HUES64 (cell line): ENCODE measurements around the gene NOTUM.
"Not testable (repeated sequence)": the region's sequence is repeated elsewhere in the genome, so short reads cannot be mapped to it uniquely, and the experiment has no call there.

Experiments
- H3K27ac ChIP-seq: 2 replicates; pipeline ENCODE4 v1.7.0; 2013; ENCODE audit warnings: low read depth, low read length, inconsistent platforms
- H3K27me3 ChIP-seq: 2 replicates; pipeline ENCODE4 v1.6.1; 2013; ENCODE audit warnings: mild to moderate bottlenecking, low read length; ENCODE audit not compliant: insufficient read depth
- H3K36me3 ChIP-seq: 2 replicates; pipeline ENCODE4 v1.6.1; 2013; ENCODE audit warnings: mild to moderate bottlenecking, low read length; ENCODE audit not compliant: insufficient read depth
- H3K4me1 ChIP-seq: 2 replicates; pipeline ENCODE4 v1.6.1; 2013; ENCODE audit warnings: mild to moderate bottlenecking, low read length, moderate library complexity; ENCODE audit not compliant: insufficient read depth
- H3K4me3 ChIP-seq: 2 replicates; pipeline ENCODE4 v1.5.1; 2013; ENCODE audit warnings: mild to moderate bottlenecking, low read length, moderate library complexity
- H3K9ac ChIP-seq: 2 replicates; pipeline ENCODE4 v1.6.1; 2013; ENCODE audit warnings: mild to moderate bottlenecking, low read depth, low read length
- H3K9me3 ChIP-seq: 2 replicates; pipeline ENCODE4 v1.6.1; 2013; ENCODE audit warnings: low read depth, low read length; ENCODE audit not compliant: insufficient read depth
- WGBS: fragments of 150-250, 120-280 bp; methylation state at CpG from one replicate; pipeline ENCODE4 v1.1.7; 2013; ENCODE audit warnings: missing lambda C conversion rate; 5-methylcytosine and 5-hydroxymethylcytosine counted together

Gene NOTUM

GRCh38 chr17:81984773-81985410 lies 23.9 kb upstream of the NOTUM start:
- no peak overlapping the region for H3K27ac ChIP-seq
- peaks cover 39% of the 10 kb centered on the region for H3K36me3 ChIP-seq
- WGBS = 95% methylated on average over 21 of the region's 21 CpGs
- H3K27me3 ChIP-seq = no peaks in the 10 kb centered on the region
- no peak overlapping the region for H3K4me3 ChIP-seq
- H3K4me1 ChIP-seq = no peaks in the 10 kb centered on the region
- H3K9me3 ChIP-seq = no peaks in the 10 kb centered on the region
- H3K9ac ChIP-seq = no peak overlapping the region

- H3K4me1 ChIP-seq = no peaks in the 10 kb centered on the region
- H3K9me3 ChIP-seq = no peaks in the 10 kb centered on the region
- H3K27ac ChIP-seq = no peak overlapping the region
- no peak overlapping the region for H3K4me3 ChIP-seq
- WGBS = 97% methylated on average over 26 of the region's 26 CpGs
- peaks cover 46% of the 10 kb centered on the region for H3K36me3 ChIP-seq
- no peak overlapping the region for H3K9ac ChIP-seq
- no peaks in the 10 kb centered on the region for H3K27me3 ChIP-seq
These were observed 22.8 kb upstream of the NOTUM start for GRCh38 chr17:81983639-81984373.

- H3K4me1 ChIP-seq = no peaks in the 10 kb centered on the region
- peaks cover 46% of the 10 kb centered on the region for H3K36me3 ChIP-seq
- H3K9ac ChIP-seq = no peak overlapping the region
These were observed 22.1 kb upstream of the NOTUM start for GRCh38 chr17:81983011-81983638.

GRCh38 chr17:81981511-81981910 lies 20.5 kb upstream of the NOTUM start:
- not testable (repeated sequence) for H3K27ac ChIP-seq, H3K27me3 ChIP-seq, H3K4me3 ChIP-seq, H3K4me1 ChIP-seq, H3K9me3 ChIP-seq, H3K9ac ChIP-seq
- 96% methylated on average over 12 of the region's 12 CpGs for WGBS
- H3K36me3 ChIP-seq = peaks cover 41% of the 10 kb centered on the region

More at GRCh38 chr17:81983011-81983638, 22.1 kb upstream of the NOTUM start:
- no peaks in the 10 kb centered on the region for H3K9me3 ChIP-seq
- no peak overlapping the region for H3K27ac ChIP-seq
- no peaks in the 10 kb centered on the region for H3K27me3 ChIP-seq
- 97% methylated on average over 35 of the region's 35 CpGs for WGBS
- no peak overlapping the region for H3K4me3 ChIP-seq

GRCh38 chr17:81980707-81981343 lies 19.8 kb upstream of the NOTUM start:
- WGBS = 94% methylated on average over 9 of the region's 9 CpGs
- Histone ChIP-seq H3K27me3 (peaks cover 14% of the 10 kb centered on the region), H3K4me3 (no peak overlapping the region), H3K36me3 (peaks cover 34% of the 10 kb centered on the region), H3K9ac (no peak overlapping the region), H3K9me3 (no peaks in the 10 kb centered on the region), H3K4me1 (no peaks in the 10 kb centered on the region), H3K27ac (no peak overlapping the region)

GRCh38 chr17:81980122-81980521 lies 19.1 kb upstream of the NOTUM start:
- H3K9me3 ChIP-seq = no peaks in the 10 kb centered on the region
- peaks cover 27% of the 10 kb centered on the region for H3K36me3 ChIP-seq
- 90% methylated on average over 4 of the region's 4 CpGs for WGBS
- H3K9ac ChIP-seq = no peak overlapping the region
- H3K4me3 ChIP-seq = no peak overlapping the region
- H3K27me3 ChIP-seq = peaks cover 20% of the 10 kb centered on the region
- no peak overlapping the region for H3K27ac ChIP-seq
- H3K4me1 ChIP-seq = no peaks in the 10 kb centered on the region

- H3K4me3 ChIP-seq = peak overlapping the region; percentile 73
- H3K36me3 ChIP-seq = peaks cover 13% of the 10 kb centered on the region
- no peaks in the 10 kb centered on the region for H3K9me3 ChIP-seq
- H3K27ac ChIP-seq = no peak overlapping the region
- H3K4me1 ChIP-seq = no peaks in the 10 kb centered on the region
- 0 out of 2 replicates have a peak overlapping the region, but pooled peaks have one; percentile 20 for H3K9ac ChIP-seq
- 92% methylated on average over 27 of the region's 27 CpGs for WGBS
- H3K27me3 ChIP-seq = peaks cover 27% of the 10 kb centered on the region
These were observed 17.7 kb upstream of the NOTUM start for GRCh38 chr17:81978524-81979298.

- under 1% methylated on average over 76 of the region's 76 CpGs for WGBS
- peaks cover 3% of the 10 kb centered on the region; the same call in 1 of the 2 replicates for H3K9me3 ChIP-seq
- H3K36me3 ChIP-seq = peaks cover 12% of the 10 kb centered on the region
- peak within 1 kb of the TSS; percentile 96 for H3K9ac ChIP-seq
- H3K4me1 ChIP-seq = no peaks in the 10 kb centered on the region
- H3K27ac ChIP-seq = peak within 1 kb of the TSS; percentile 97
- H3K27me3 ChIP-seq = peaks cover 27% of the 10 kb centered on the region
- peak within 1 kb of the TSS; percentile 73 for H3K4me3 ChIP-seq
These were observed 16.3 kb upstream of the NOTUM start, which contains the start of gene ASPSCR1 for GRCh38 chr17:81977211-81977808. ASPSCR1 (plus strand) TSS chr17:81977629; CDS start chr17:81977647, 18 bp downstream.

- H3K9me3 ChIP-seq = peaks cover 3% of the 10 kb centered on the region; the same call in 1 of the 2 replicates
- WGBS = 30% methylated on average over 30 of the region's 30 CpGs
- H3K4me3 ChIP-seq = peak overlapping the region; percentile 73
- peak overlapping the region; percentile 60; the same call in 1 of the 2 replicates for H3K27ac ChIP-seq
- no peaks in the 10 kb centered on the region for H3K4me1 ChIP-seq
- peak overlapping the region; percentile 88 for H3K9ac ChIP-seq
- peaks cover 12% of the 10 kb centered on the region for H3K36me3 ChIP-seq
- peaks cover 29% of the 10 kb centered on the region for H3K27me3 ChIP-seq
These were observed 15.6 kb upstream of the NOTUM start for GRCh38 chr17:81976332-81977210.
